DLD1 (cell line): ENCODE data around the gene ABCA6.

ENCODE experiments used
- in situ Hi-C: cut with HindIII; loops from 2 replicates; pipeline ENCODE4 v1.10.0; 2017; ENCODE audit warnings: low sequenced_read_pairs

The ABCA6 gene

DNA sequence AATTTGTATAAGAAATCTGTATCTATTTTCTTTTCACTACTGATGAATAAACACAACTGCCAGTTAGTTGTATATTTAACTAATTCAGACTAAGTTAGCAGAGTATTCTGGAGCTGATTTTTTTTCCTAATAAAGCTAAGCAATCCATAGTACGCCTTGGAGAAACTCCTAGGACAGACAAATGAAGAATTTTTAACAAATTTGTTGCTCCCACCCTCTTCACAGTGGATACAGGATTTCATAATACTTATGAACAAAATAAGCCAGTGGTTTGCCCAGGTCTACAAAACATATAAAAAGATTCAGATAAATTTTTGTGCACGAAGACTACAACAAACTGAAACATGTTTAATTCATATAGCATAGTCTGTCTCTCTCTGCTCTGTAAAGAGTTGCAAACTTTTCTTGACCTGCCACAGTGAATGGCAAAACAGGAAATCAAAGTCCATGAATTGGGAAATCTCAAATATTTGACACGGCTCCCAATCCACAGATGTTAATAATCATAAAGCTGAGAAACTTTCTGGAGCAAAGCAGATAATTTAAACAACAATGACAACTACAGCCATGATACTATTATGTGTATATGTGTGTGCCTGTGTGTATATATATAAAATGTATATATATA, 594 bp upstream of the ABCA6 start:
- in situ Hi-C loops, result no loop called here

DNA sequence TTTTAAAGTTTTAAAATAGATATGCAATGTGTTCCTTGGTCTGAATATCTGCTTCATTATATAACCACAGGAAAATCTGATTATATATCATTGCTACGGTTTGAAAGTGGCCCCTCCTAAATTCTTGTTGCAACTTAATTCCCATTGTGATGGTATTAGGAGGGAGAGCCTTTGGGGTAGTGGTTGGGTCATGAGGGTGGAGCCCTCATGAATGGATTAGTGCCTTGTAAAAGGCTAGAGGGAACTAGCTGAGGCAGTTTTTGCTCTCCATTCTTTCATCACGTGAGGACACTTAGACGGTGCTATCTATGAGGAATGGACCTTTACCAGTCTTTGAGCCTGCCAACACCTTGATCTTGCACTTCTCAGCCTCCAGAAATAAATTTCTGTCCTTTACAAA, 7.6 kb downstream of the ABCA6 start:
- in situ Hi-C loops, result no loop called here

DNA sequence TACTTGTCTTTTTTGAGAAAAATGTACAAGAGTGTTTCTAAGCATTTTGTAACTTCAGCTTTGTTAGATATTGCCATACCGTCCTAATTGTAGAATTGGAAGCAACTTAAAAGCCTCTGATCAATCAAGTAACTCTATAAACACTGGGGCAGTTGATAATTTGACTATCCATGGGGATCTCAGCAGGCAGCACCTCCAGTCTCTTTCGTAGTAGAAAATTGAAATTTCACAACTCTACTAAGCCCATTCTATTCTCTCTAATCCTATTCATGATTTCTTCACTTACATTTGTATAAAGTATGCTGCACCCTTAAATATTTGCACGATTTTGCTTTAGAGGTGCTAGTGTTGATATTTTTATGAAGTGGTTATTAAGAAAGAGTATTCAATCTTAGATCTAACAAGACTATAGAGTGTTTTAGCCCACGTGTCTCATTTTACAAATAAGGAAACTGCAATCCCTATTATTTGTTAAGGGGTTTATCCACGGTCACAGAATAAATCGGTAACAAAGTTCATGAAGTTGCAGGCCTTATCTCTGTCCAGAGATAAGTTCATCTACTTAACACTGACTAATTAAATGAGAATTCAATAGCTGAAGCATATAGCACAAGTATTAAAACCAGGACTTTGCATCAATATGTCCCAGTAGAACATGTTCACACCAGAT, 10.9 kb downstream of the ABCA6 start:
- in situ Hi-C loops, result no loop called here

DNA sequence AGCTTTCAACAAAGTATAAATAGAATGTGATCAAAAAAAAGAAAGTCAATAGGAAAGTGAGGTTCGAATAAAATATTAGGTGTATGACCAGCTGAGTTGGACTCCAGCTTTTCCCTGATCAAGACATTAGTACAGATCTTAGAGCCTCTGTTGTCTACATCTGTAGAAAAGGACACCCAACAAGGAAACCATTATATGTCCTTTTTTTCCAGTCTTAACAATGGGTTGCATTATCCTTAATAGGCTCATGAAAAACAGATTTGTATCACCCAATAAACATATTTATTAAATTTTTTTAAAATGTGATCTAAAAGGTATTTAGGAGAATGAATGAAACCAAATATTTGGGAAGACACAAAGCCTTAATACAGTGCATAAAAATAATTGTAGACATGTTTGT, 18.1 kb downstream of the ABCA6 start:
- in situ Hi-C loops, result no loop called here

DNA sequence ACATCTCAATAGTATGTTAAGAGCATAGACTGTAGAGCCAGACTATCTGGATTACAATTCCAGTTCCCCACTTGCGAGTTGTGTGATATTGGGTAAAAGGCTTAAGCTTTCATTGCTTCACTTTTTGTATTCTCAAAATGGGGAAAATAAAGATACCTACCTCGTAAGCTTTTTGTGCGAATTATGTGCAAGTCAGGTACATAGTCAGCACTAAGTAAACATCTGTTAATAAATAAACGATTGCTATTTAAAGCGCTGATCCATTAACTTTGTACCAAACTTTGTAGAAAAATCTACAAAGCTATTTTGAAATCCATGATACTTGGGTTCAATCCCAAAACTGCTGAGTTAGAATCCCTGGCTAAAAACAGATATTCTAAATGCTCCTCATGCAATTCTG, 19.6 kb downstream of the ABCA6 start:
- in situ Hi-C loops, result no loop called here

DNA sequence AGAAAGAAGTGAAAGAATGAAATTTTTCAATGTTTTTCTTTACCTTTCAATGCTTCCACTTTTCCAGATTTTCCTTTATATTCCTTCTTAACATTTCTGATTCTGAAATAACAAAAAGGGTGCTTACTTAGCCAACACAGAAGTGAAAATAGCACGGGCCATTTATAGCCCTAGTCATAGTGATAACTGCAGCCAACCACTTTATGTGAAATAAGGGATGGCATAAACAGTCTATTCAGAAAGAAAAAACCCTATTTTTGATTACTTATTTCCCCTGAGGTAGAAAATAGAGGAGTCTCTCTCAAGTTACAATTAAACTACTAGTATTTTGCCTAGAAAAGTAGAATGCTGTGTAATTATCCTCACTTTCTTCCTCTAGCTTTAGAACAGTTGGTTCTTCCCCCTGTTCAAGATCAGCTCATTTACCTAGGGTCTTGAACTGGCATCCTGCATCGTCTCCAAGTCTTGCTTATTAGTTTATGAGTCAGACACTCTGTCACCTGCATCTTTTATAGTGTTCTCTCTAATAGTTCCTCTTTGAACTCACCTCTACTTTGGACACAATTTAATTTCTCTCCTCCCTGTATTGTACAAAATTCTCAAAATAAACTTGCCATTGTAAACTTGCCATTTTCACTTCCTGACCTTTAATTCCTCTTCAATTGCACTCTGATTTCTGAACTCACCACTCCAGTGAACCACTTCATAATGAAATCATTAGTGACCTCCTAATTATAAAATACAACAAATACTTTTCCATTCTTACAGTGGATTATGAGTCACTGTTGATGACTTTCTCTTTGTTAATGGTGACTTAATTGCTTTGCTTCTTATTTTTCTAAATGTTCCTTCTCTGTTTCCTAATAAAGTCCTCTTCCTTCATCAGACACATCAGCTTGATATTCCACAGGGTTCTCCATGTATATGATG, 23.6 kb downstream of the ABCA6 start:
- in situ Hi-C loops, result no loop called here

DNA sequence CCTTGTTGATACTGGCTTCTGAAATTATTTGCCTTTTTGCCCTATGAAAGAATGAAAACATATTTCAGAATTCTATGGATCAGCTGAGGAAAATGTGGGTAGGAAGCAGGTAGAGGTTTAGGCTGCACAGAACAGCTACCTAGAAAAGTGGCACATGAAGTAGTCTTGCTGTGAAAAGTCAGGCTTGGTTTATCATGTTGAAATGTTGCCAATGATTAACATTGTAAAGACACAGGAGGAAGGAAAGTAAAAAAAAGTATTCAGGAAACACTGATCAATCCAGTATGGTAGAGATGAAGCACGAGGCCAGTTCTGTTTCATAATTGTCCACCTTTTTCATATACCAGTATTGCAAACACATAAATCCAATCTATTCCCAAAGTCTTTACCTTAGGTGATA, 29.9 kb downstream of the ABCA6 start:
- in situ Hi-C loops, result no loop called here

DNA sequence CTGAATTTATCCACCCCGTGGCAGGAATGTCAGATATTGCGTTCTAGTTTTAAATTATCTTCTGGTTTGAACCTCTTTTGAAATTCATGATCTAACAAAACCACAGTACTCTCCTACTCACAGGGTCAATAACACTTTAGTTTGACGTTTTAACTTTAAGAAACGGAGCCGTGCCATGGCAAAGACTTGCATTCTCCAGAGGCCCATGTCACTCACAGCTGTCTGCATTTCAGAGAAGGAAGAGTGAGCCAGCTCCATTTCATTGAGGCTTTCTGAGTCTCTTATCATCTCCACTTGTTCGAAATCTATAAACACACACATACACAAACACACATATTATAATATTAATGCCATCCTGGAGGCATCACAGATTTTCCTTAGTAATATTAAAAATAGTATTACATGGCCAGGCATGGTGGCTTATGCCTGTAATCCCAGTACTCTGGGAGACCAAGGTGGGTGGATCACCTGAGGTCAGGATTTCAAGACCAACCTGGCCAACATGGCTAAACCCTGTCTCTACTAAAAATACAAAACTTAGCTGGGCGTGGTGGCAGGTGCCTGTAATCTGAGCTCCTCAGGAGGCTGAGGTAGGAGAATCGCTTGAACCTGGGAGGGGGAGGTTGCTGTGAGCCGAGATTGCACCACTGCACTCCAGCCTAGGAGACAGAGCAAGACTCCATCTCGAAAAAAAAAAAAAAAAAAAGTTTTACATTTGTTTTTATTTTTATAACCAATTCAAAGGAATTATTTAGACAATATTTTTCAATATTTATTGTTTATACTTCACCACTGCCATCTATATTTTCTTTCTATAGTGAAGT, 35.6 kb downstream of the ABCA6 start:
- in situ Hi-C loops, result no loop called here

DNA sequence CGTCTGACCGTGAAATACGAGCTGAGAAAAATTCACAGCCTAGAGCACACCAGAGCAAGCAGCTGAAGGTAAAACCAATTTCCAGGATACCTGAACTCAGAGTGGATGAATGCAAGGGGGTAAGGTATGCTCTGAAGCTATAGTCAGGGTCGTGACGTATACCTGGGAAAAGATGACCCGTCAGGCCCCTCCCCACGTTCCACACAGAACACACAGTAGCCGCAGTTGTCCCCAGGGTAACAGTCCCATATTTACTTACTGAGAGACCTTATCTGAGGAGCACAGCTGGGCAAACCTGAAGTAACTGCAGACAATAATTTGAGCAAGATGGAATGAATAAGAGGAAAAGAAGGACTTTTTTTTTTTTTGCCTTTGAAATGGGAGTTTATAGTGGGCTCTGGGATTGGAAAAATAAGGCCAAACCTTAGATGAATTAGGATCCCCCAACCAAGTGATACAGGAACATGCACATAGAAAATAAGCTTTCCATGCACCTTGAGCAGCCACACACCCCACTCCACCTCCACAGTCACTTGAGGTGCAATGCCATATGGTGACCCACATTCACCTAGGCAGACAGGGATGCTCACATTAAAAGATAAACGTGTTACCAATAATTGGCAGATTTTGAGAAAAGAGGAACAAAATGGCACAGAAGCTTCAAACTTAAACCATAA, 38.0 kb downstream of the ABCA6 start:
- in situ Hi-C loops, result no loop called here

DNA sequence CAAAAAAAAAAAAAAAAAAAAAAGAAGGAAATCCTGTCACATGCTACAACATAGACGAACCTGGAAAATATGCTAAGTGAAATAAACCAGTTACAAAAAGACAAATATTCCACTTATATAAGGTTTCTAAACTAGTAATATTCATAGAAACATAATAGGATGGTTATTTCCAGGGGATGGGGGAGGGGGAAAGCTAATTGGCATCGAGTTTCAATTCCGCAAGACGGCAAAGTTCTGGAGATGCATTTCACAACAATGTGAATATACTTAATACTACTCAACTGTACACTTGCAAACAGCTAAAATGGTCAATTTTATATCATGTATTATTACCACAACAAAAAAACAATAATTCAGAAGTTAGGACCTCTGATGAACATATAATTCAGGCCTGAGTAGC, 43.1 kb downstream of the ABCA6 start:
- in situ Hi-C loops, result no loop called here

DNA sequence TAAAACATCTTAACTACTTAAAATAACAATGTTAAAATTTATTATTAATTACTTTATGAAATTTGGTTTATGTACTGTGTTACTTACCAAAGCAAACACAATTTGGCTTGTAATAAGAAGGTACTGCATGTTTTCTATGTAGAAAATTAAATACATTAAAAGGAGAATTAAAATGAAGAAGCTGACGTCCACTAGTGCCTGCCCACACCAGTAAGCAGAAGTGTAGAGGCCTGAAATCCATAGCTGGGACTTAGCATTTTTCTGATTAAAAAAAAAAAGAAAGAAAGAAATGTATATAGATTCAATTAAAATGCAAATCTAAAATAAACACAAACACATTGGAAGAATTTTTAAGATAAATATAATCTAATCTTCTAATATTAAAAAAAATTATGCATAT, 45.2 kb downstream of the ABCA6 start:
- in situ Hi-C loops, result no loop called here

DNA sequence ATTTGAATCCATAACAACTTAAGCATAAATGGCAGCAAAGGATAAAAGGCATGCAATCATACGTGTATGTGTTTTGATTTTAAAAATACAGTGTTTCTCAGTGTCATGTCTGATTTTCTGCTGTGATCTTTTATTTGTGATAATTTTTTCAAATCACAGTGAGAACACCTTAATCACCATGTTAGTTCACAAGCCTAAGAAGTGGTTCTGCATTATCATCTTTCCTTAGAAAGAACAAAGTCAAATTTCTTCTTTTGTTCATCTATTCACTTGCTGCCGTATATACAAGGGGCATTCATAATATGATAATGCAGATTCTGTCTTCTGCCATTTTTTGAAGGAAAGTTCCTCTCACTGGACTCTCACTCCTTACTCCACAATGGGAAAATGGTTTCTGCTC, 47.7 kb downstream of the ABCA6 start:
- in situ Hi-C loops, result no loop called here

DNA sequence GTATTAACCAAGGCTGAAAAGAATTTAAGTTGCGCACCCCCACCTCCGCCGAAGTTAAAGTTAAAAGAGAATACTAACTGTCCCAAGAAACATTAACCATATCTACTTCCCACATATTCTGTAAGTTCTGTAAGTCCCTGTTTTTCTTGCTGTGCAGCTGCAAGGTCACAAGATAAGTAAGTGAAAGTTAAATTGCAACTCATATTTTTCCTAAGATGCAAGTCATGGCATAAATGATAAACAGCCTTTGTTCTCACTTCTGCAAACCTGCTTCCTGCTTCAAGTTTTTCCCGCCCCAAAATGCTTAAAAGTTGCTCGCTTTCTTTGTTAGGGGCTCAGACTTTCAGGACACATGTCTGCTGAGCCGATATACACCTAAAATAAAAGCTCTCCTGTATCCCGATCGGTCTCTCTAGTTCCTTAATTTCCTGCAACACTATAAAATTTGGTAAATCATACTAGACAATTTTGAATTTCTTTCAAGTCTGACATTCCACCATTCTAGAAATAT, 48.4 kb downstream of the ABCA6 start:
- in situ Hi-C loops, result no loop called here

DNA sequence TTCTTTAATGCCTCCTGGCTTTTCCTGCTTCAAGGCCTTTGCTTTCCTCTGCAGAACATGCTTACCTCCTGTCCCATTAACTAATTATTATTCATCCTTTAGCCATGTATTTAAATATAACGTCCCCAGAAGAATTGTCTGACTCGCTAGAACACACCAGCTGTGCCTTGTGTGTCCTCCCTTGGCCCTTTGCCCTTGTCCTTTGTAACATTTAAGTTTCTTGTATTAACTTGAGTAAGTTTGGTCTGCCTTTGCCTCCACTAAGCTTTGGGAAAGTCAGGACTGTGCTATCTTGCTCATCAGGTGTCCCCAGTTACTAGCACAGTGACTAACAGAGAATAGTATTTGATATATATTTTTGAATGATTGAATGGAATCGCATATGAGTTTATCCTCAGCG, 51.3 kb downstream of the ABCA6 start:
- in situ Hi-C loops, result no loop called here

DNA sequence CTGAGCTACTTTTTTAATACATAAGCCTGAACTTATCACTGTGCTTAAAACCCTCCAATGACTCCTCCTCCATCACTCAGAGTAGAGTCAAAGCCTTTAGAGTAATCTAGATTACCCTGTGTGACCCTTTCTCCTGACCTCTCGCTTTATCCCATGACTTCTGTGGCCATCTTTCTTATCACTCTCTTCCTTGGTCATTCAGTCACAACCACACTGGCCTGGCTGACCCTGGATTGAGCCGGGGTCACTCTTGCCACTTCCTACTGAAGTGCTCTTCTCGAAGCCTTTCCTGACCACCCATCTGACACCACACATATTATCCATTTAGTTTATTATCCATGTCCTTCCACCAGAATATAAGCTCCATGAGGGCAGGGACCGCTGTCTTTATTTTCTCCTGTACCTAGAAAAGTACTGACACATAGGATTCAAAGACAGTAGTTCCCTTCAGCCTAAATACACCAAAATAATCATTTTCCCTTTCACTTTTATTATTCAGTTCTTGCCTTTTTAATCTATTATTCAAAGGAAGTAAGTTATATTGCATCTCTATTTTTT, 53.0 kb downstream of the ABCA6 start:
- in situ Hi-C loops, result no loop called here

DNA sequence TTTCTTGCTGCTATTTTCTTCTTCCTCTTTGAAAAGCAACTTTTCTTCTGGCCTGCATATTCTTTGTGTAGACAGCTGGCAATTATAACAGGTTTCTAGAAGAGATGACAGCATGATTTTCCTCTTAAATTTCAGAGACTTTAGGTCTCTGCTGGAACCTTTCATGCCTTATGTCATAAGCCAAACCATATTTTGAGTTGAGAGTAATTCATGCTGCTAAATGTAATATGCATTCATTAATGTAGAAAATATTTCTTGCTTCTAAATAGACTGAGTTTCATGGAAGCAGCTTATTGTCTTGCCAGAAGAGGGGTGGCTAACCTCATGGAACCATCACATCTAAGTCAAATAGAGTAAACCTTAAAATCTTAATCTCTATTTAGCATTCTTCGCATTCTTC, 55.1 kb downstream of the ABCA6 start:
- in situ Hi-C loops, result no loop called here

DNA sequence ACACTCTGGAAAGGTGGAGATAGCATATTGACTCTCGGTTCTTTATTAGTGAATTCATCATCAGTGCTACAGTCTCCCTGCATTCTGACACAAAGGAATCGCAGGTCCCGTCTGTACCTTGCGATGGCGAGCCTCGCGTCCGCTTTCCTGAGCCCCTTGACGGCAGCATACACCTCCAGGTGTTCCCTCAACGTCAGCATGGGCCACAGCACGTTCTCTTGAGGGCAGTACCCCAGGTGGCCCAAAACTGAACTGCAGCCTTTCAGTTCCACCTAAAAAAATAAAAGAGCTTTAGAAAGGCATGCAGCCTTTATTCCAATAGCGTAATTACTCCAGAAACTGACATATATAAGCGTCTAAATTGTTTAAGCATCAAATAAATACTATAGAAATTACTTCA, 56.8 kb downstream of the ABCA6 start:
- in situ Hi-C loops, result no loop called here

DNA sequence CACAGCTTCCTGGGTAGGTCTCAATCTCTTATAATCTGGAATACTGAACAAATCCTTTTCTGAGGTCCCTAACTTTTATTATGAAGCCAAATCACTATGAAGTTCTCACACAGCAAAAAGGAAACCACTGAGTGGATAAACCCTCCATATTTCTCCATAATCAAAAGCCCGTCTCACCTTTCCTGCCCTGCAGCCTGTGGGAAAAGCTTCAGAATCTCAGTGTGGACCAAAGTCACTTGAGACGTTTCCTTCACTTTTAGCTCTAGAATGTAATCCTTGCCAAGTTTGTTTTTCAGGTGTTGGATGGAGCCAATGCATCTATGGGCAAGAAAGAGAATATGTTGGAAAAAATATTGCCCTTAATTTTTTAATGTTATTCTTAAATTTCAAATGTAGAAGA, 59.0 kb downstream of the ABCA6 start:
- in situ Hi-C loops, result no loop called here

DNA sequence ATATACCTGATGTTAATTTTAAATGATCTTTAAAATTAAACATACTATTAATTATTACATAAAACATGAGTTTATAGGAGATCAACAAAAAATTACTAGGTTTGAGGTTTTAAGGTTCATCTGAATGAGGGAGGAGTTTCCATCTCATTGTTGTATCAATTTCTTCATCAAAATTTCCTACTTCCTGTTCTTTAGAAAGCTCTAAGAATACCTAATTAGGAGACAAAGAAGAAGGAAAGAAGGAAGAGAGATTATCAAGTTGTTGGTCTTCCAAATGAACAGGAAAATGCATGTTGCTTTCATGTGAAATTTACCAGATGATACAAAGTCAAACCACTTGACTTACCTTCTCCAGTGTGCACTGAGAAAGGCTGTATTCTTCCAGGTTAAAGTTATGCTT, 62.8 kb downstream of the ABCA6 start:
- in situ Hi-C loops, result no loop called here

DNA sequence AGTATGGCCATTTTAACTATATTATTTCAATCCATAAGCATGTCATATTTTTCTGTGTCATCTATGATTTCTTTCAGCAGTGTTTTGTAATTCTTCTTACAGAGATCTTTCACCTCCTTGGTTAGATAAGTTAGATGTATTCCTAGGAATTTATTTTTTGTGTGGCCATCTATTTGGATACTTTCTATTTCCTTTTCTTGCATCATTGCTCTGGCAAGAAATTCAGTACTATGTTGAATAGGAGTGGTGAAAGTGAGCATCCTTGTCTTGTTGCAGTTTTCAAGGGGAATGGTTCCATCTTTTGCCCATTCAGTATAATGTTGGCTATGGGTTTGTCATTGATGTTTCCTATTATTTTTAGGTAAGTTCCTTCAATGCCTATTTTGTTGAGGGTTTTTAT, 65.9 kb downstream of the ABCA6 start:
- in situ Hi-C loops, result no loop called here
